GM23338 (cell line): Measurements from ENCODE around the gene MSH2.

Experiments used
- CTCF ChIP-seq, 2 experiments: fragments of 200-600 bp in 1 of 2; sonication (generic) in 1 of 2; conservative IDR thresholded peaks; 2 replicates each; pipeline versions ENCODE4 v1.5.1 to v1.6.1; 2016 to 2017; ENCODE audit warnings: antibody characterized with exemption in 2 of 2, low read depth in 2 of 2, mild to moderate bottlenecking in 2 of 2, moderate library complexity in 1 of 2
- EZH2 ChIP-seq: fragments of 200-600 bp; sonication (generic); IDR thresholded peaks from one replicate; pipeline ENCODE4 v1.8.0; 2017; ENCODE audit warnings: antibody characterized with exemption, mild to moderate bottlenecking, low read depth; ENCODE audit not compliant: unreplicated experiment
- EZH2phosphoT487 ChIP-seq: fragments of 200-600 bp; sonication (generic); IDR thresholded peaks from one replicate; pipeline ENCODE4 v1.8.1; 2018; ENCODE audit warnings: antibody characterized with exemption; ENCODE audit not compliant: unreplicated experiment
- JUNB ChIP-seq: IDR thresholded peaks from one replicate; pipeline ENCODE4 v1.6.1; 2016; ENCODE audit warnings: antibody characterized with exemption; ENCODE audit not compliant: unreplicated experiment
- POLR2AphosphoS5 ChIP-seq: IDR thresholded peaks from 2 replicates; pipeline ENCODE4 v1.6.1; 2016; ENCODE audit warnings: antibody characterized with exemption, low read depth
- REST ChIP-seq: IDR thresholded peaks from one replicate; pipeline ENCODE4 v1.6.1; 2018; ENCODE audit warnings: antibody characterized with exemption; ENCODE audit not compliant: unreplicated experiment
- STAT1 ChIP-seq: IDR thresholded peaks from one replicate; pipeline ENCODE4 v1.6.1; 2016; ENCODE audit warnings: antibody characterized with exemption; ENCODE audit not compliant: unreplicated experiment

GRCh38 chr2:47501374-47502200 is 98.6 kb downstream of the MSH2 start:
- TF ChIP-seq CTCF (conservative IDR thresholded peaks at IDR 0.05; ENCODE audit: low read depth in 2 of 2) (no peak), EZH2 (no peak), POLR2AphosphoS5 (no peak), EZH2phosphoT487 (no peak), REST (no peak), JUNB (no peak), STAT1 (no peak)
